DOHH2 (cell line): ENCODE results near the gene XRCC5.

ENCODE experiments used
- H3F3A ChIP-seq: fragments of 200-600 bp; sonication (generic), shearing (Covaris generic); 2 replicates; pipeline ENCODE4 v1.6.0; 2016; ENCODE audit warnings: antibody characterized with exemption, mild to moderate bottlenecking; ENCODE audit not compliant: control insufficient read depth, insufficient read depth
- H3K27ac ChIP-seq: fragments of 200-600 bp; sonication (generic); 2 replicates; pipeline ENCODE4 v1.5.1; 2014; ENCODE audit warnings: low read depth, mild to moderate bottlenecking, low read length, moderate library complexity
- H3K27me3 ChIP-seq: fragments of 200-600 bp; sonication (generic); 2 replicates; pipeline ENCODE4 v1.6.1; 2014; ENCODE audit warnings: mild to moderate bottlenecking, low read length, mixed read lengths; ENCODE audit not compliant: control insufficient read depth
- H3K36me3 ChIP-seq: fragments of 200-600 bp; sonication (generic); 2 replicates; pipeline ENCODE4 v1.6.1; 2014; ENCODE audit warnings: mild to moderate bottlenecking, low read length, moderate library complexity, mixed read lengths; ENCODE audit not compliant: control insufficient read depth
- H3K4me1 ChIP-seq: fragments of 200-600 bp; sonication (generic); 2 replicates; pipeline ENCODE4 v1.6.1; 2014; ENCODE audit warnings: mild to moderate bottlenecking, low read length, mixed read lengths; ENCODE audit not compliant: control insufficient read depth
- H3K4me2 ChIP-seq: fragments of 200-600 bp; sonication (generic); 2 replicates; pipeline ENCODE4 v1.6.0; 2014; ENCODE audit warnings: mild to moderate bottlenecking, low read length, moderate library complexity
- H3K4me3 ChIP-seq: fragments of 200-600 bp; sonication (generic); 2 replicates; pipeline ENCODE4 v1.5.1; 2014; ENCODE audit warnings: mild to moderate bottlenecking, low read length, mixed read lengths
- H3K79me2 ChIP-seq: fragments of 200-600 bp; sonication (generic); 2 replicates; pipeline ENCODE4 v1.6.1; 2014; ENCODE audit warnings: mild to moderate bottlenecking, low read length, mixed read lengths; ENCODE audit not compliant: control insufficient read depth
- H3K9me2 ChIP-seq: fragments of 200-600 bp; sonication (generic); replicated peaks from 2 replicates; pipeline ENCODE4 v1.6.1; 2014; ENCODE audit warnings: mild to moderate bottlenecking, low read length, mixed read lengths; ENCODE audit not compliant: control insufficient read depth
- H3K9me3 ChIP-seq: fragments of 200-600 bp; sonication (generic); 2 replicates; pipeline ENCODE4 v1.6.1; 2014; ENCODE audit warnings: antibody characterized with exemption, low read length, mixed read lengths; ENCODE audit not compliant: control insufficient read depth, insufficient read depth
- H4K20me1 ChIP-seq: fragments of 200-600 bp; sonication (generic); 2 replicates; pipeline ENCODE4 v1.6.0; 2014; ENCODE audit warnings: low read depth, mild to moderate bottlenecking, antibody characterized with exemption, low read length, moderate library complexity; ENCODE audit not compliant: control insufficient read depth, insufficient read depth
- EZH2phosphoT487 ChIP-seq: fragments of 200-600 bp; sonication (generic); IDR thresholded peaks from 2 replicates; pipeline ENCODE4 v1.6.1; 2017; ENCODE audit warnings: borderline replicate concordance, mild to moderate bottlenecking, antibody characterized with exemption, low read length, moderate library complexity, mixed read lengths
- TF ChIP-seq, protein P1 (sequence below): fragments of 200-600 bp; sonication (generic); IDR thresholded peaks from one replicate; pipeline ENCODE4 v1.5.1; 2014; ENCODE audit warnings: antibody characterized with exemption, mild to moderate bottlenecking, low read depth, low read length; ENCODE audit not compliant: poor library complexity, severe bottlenecking

Gene XRCC5

DNA sequence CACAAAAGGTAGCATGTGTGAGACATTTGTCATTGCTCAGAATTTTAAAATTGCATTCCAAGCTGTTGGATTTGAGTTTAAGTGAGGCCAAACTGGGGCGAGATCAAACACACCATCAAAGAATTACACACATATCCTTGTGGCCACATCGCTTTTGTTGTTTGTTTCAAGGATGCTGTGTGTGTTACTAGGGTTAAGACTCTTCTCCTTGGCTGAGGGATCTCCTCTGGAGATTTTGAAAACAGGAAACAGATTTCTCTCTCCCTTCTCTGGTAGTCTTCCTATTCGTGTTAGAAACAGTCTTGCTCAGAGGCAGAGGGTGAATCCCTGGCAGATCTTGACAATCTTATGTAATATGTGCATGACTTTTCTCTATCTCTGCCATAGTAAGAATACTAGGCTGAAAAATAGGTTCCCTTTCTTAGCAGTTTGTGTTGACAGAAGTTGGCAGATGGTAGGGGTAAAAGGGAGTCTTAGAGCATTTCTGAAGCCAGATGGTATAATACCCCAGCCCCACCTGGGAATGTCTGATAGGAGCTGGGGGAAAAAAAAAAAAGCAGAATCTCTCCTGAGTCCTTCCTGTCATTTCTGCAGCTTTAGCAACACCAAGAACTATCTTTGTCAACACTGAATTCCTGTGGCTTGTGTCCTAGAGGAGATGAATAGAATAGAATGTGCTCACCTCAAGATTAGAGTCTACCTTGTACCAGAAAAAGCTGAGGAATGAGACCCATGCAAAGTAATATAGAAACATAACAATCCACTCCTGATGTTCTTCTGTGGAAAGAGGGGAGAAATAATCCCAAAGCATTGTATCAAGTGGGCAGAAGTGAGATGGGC, 101.8 kb downstream of the XRCC5 start:
- no peaks in the 10 kb centered on the region for H3K79me2 ChIP-seq
- no peaks in the 10 kb centered on the region for H3K27me3 ChIP-seq
- TF ChIP-seq, protein P1, sequence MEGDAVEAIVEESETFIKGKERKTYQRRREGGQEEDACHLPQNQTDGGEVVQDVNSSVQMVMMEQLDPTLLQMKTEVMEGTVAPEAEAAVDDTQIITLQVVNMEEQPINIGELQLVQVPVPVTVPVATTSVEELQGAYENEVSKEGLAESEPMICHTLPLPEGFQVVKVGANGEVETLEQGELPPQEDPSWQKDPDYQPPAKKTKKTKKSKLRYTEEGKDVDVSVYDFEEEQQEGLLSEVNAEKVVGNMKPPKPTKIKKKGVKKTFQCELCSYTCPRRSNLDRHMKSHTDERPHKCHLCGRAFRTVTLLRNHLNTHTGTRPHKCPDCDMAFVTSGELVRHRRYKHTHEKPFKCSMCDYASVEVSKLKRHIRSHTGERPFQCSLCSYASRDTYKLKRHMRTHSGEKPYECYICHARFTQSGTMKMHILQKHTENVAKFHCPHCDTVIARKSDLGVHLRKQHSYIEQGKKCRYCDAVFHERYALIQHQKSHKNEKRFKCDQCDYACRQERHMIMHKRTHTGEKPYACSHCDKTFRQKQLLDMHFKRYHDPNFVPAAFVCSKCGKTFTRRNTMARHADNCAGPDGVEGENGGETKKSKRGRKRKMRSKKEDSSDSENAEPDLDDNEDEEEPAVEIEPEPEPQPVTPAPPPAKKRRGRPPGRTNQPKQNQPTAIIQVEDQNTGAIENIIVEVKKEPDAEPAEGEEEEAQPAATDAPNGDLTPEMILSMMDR, result no peak
- TF ChIP-seq EZH2phosphoT487, result no peak
- no peak overlapping the region for H3K4me3 ChIP-seq
- H3F3A ChIP-seq, result 0 out of 2 replicates have a peak, but pooled peaks cover 4% of the 10 kb centered on the region
- H3K27ac ChIP-seq, result no peak overlapping the region
- H3K9me3 ChIP-seq, result no peaks in the 10 kb centered on the region
- H3K9me2 ChIP-seq, result no peaks in the 10 kb centered on the region
- H3K4me1 ChIP-seq, result peaks cover 2% of the 10 kb centered on the region
- no peak overlapping the region for H3K4me2 ChIP-seq
- H3K36me3 ChIP-seq, result peaks cover 57% of the 10 kb centered on the region
- H4K20me1 ChIP-seq, result no peaks in the 10 kb centered on the region

GRCh38 chr2:216211614-216212145, 102.5 kb downstream of the XRCC5 start:
- Histone ChIP-seq H3K9me3 (no peaks in the 10 kb centered on the region), H3K4me3 (no peak overlapping the region), H3K4me1 (peaks cover 10% of the 10 kb centered on the region), H3K27ac (no peak overlapping the region), H3K4me2 (no peak overlapping the region), H3K79me2 (no peaks in the 10 kb centered on the region), H4K20me1 (no peaks in the 10 kb centered on the region), H3K9me2 (no peaks in the 10 kb centered on the region), H3K36me3 (peaks cover 53% of the 10 kb centered on the region), H3K27me3 (no peaks in the 10 kb centered on the region), H3F3A (0 out of 2 replicates have a peak, but pooled peaks cover 4% of the 10 kb centered on the region)
- TF ChIP-seq, protein P1, result no peak
- no peak for TF ChIP-seq EZH2phosphoT487

- Histone ChIP-seq H3K79me2 (no peaks in the 10 kb centered on the region), H3K27ac (no peak overlapping the region), H3K4me2 (no peak overlapping the region), H3K4me1 (peaks cover 18% of the 10 kb centered on the region), H4K20me1 (no peaks in the 10 kb centered on the region), H3K36me3 (peaks cover 45% of the 10 kb centered on the region), H3K9me2 (no peaks in the 10 kb centered on the region), H3F3A (0 out of 2 replicates have a peak, but pooled peaks cover 4% of the 10 kb centered on the region), H3K27me3 (no peaks in the 10 kb centered on the region), H3K9me3 (no peaks in the 10 kb centered on the region), H3K4me3 (no peak overlapping the region)
- TF ChIP-seq, protein P1, result no peak
- TF ChIP-seq EZH2phosphoT487, result no peak
Measured at GRCh38 chr2:216214768-216215167, 105.6 kb downstream of the XRCC5 start.
